ENCODE data around the gene TMX4.

DNA sequence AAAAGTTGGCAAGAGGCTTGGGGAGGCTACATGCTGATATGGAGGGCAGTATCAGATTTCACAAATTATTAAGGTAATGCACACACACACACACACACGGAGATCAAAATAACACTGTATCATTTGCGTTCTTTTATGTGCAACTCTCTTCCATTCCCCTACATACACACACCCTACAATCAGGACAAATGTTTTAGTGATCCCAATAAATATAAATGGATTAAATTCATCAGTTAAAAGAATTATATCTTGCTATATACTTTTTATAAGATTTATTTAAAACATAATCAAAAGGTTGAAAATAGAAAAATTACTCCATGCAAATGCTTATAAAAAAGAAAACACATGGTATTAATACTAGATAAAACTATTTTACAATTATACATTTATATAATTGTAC lies 25.9 kb downstream of the TMX4 start:
- TF ChIP-seq, protein P1, sequence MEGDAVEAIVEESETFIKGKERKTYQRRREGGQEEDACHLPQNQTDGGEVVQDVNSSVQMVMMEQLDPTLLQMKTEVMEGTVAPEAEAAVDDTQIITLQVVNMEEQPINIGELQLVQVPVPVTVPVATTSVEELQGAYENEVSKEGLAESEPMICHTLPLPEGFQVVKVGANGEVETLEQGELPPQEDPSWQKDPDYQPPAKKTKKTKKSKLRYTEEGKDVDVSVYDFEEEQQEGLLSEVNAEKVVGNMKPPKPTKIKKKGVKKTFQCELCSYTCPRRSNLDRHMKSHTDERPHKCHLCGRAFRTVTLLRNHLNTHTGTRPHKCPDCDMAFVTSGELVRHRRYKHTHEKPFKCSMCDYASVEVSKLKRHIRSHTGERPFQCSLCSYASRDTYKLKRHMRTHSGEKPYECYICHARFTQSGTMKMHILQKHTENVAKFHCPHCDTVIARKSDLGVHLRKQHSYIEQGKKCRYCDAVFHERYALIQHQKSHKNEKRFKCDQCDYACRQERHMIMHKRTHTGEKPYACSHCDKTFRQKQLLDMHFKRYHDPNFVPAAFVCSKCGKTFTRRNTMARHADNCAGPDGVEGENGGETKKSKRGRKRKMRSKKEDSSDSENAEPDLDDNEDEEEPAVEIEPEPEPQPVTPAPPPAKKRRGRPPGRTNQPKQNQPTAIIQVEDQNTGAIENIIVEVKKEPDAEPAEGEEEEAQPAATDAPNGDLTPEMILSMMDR (IDR thresholded peaks at IDR 0.05) = no peak
- TF ChIP-seq POLR2A (IDR thresholded peaks at IDR 0.05) = no peak

Measured in breast epithelium (tissue), 3 donors.